ENCODE measurements around the gene PLCG2.
"Not testable (repeated sequence)": the region's sequence is repeated elsewhere in the genome, so short reads cannot be mapped to it uniquely, and the experiment has no call there.

PLCG2 gene

DNA sequence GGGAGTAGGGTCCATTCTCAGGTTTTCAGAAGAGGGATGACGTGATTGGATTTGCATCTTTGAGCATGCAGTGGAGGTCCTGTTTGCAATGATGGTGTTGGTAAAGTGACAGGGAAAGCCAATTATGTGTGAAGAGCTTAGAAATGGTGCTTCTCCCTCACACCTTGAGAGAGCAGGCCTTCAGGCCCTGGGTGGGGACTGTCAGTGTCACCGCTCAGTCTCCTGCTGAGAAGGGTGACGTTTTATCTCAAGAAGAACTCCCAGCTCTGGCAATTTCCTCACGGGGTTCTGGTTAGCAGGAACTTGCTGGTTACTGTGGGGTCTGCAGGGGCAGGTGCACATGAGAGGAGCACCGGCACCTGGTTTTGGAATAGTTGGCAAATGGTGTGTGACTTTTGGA, 11.2 kb downstream of the PLCG2 start:
- no peak for DNase-seq (ENCODE audit: low spot score)

DNA sequence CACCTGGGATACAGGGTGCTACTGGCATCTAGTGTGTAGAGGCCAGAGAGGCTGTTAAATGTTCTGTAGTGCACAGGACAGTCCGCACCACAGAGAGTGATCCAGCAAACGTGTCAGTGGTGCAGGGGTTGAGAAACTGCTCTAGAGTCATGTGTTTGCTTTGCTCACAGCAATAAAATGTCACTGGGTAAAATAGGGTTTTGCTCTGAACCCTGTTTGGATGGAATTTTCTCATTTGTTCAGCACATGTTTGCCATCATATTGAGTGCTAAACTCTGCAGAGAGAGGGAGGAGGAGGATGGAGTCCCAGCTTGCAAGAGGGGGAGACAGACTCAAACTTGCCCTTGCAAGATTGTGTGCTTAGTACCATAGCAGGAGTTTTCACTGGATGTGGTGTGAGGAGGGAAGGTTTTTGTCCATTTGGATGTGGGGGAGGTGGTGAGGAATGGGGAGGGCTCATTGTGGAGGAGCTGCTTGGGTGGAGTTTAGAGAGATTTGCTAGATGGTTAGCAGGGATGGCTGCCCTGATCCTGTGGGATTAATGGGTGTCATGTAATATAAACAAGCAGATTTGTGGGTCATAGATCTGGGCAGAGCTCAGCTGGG, 11.8 kb downstream of the PLCG2 start:
- DNase-seq (ENCODE audit: low spot score) = no peak

DNA sequence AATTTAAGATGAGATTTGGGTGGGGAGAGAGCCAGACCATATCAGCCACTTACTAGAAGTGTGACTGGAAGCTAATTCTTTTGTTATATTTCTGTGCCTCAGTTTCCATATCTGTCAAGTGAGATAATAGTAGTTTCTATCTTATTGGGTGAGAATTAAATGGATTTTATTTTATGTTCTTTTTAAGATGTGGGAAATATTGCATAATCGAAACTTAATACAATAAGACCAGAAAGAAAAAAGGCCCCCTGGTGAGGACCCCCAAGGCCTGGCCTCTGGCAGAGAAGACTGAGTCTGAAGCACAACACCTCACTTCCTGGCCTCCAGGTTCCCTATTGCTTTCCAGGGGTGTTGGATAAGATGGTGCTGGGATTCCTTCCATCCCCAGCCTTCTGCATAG, 13.7 kb downstream of the PLCG2 start:
- no peak for DNase-seq (ENCODE audit: low spot score)

DNA sequence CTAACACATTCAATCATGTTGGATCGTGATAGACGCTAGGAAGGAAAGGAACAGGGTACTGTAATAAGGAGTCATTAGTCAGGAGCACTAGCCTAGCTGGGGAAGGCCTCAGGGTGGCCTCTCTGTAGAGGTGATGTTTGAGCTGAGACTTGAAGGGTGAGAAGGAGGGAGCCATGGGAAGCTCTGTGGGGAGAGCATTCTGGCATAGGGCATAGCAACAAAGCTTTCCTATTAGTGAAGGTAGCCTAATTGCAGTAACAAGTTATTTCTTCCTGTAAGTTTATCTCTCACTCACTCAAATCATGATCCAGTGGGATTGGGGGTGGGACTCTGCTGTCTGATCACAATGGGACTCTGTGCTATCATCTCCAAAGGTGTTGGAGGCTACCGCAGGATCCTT, 16.1 kb downstream of the PLCG2 start:
- no peak for DNase-seq (ENCODE audit: low spot score)

DNA sequence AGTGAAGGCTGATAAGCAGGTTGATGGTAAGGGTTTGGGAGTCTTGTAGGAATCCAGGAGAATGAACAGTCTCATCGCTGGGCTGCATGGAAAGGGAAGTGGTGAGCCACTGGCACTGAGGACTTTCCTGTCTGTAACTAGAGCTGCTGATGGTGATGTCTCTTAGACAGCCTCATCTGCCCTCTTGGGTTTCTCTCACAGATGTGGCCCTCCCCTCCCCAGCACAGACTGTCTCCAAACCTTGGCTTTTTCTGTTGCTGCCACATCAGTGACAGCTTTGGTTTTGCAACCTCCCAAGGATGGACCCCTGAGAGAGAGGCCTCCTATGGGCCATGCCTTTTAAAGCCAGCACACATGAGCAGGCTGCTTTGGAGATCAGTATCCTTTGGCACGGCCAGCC, 16.9 kb downstream of the PLCG2 start:
- peak; percentile 29 for DNase-seq (ENCODE audit: low spot score)

DNA sequence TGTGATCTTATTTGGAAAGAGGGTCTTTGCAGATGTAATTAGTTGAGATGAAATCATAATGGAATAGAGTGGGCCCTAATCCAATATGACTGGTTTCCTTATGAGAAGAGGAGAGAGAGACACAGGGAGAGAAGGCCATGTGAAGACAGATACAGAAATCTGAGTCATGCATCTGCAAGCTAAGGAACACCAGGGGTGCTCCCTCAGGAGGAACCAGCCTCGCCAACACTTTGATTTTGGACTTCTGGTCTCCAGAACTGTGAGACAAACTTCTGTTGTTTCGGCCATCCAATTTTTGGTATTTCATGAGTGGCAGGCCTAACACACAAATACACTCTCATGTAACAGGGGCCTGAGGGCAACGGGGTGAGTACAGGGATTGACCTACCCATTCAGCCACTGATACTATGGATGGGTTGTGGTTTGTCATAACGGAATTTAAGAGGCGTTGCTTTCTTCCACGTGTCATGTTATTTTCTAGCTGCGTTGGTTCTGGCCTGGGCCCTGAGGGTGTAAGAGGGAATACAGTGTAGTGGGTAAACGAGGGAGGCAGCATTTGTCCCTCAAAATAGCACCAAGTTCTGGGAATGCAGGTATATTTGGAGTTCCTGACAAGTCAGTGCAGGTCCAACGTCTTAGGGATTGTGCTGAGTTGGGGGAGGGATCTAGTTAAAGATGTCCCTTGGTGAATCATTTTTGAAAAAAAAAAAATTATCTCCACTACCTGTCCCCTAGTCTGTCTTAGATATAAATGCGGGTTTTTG, 17.7 kb downstream of the PLCG2 start:
- no peak for DNase-seq (ENCODE audit: low spot score)

DNA sequence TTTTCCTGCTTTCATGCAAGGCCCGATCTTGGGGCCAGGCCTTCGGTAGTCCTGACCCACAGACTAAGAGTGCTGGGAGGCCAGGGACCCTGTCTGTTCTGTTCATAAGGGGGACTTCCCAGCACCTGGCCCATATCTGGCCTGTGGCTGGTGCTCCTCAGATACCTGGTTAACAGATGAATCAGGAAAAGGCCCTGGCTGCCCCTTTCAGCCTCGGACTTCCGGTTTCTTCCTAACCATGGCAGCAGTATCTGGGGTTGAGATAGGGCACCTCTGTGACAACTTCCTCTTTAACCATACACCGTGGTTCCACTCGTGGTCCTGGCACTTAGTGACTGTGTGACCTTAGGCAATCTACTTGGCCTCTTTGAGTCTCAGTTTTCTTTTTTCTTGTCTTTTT, 18.4 kb downstream of the PLCG2 start:
- DNase-seq (ENCODE audit: low spot score) = no peak

DNA sequence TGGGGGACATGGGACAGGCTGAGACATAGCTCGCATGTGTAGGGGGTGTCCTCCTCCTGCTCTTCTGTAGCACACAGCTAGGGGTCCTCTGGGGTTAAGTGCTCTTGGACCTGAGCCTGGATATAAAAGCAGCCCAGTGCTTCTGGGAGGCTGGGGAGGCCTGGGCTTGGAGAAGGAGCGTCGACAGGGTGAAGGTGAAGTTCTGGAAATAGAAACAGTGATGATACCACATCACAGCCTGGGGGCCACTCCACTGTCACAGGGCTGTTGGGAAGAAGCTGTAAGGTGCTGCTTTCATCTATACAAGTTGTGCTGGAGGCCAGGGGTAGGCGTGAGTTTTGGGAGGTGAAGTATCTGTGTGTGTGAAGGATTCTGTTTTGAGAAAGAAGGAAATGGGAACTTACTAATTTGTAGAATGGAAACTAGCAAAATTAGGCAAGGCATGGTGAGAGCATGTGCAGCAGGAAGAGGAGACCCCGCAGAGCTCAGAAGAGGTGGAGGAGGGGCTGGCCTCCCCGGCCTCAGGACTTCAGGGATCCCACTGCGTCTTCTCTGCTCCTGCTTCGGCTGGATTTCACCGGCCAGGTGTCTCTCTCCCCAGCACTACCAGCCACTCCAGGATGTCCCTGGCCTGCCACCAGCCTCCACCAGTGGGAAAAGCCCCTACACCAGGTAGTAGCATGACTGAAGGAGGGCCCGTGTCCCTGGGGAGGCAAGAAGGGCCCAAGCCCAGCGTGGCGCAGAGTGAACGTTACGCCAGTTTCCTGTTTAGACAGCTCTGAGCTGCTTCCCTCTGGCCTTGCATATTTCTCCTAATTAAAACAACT, 19.4 kb downstream of the PLCG2 start:
- DNase-seq (ENCODE audit: low spot score) = no peak

DNA sequence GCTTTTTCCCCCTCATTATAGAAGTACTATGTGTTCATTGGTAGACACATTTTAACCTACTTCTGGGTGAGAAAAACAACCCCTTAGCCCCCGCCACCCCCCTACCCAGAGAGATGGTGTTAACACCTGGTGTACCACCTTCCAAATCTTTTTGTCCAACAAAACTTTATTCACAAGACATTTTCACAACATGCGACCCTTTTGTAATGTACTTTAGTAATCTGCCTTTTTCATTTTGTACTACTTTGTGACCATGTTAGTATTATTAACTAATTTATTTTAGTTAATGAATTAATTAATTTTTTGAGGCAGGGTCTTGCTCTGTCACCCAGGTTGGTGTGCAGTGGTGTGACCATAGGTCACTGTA, 20.0 kb downstream of the PLCG2 start:
- DNase-seq (ENCODE audit: low spot score) = no peak

DNA sequence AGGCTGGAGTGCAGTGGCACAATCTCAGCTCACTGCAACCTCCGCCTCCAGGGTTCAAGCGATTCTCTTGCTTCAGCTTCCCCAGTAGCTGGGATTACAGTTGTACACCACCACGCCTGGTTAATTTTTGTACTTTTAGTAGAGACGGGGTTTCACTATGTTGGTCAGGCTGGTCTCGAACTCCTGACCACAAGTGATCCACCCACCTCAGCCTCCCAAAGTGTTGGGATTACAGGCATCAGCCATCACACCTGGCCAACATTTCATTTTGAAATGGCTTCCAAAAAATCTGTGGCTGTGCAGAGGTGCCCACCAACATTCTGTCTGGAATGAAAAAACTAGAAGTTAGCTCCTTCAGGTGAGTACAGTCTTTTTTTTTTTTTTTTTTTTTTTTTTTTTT, 22.6 kb downstream of the PLCG2 start:
- DNase-seq (ENCODE audit: low spot score) = not testable (repeated sequence)

DNA sequence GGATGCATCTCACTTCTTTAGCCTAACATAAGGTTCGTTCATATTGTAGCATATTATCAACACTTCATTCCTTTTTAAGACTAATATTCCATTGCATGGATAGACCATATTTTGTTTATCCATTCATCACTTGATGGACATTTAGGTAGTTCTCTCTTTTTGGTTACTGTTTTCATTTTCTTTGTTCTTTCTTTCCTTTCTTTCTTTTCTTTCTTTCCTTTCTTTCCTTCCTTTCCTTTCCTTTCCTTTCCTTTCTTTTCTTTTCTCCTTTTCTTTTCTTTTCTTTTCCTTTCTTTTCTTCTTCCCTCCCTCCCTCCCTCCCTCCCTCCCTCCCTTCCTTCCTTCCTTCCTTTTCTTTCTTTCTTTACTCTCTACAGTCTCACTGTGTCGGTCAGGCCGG, 24.2 kb downstream of the PLCG2 start:
- no peak for DNase-seq (ENCODE audit: low spot score)

DNA sequence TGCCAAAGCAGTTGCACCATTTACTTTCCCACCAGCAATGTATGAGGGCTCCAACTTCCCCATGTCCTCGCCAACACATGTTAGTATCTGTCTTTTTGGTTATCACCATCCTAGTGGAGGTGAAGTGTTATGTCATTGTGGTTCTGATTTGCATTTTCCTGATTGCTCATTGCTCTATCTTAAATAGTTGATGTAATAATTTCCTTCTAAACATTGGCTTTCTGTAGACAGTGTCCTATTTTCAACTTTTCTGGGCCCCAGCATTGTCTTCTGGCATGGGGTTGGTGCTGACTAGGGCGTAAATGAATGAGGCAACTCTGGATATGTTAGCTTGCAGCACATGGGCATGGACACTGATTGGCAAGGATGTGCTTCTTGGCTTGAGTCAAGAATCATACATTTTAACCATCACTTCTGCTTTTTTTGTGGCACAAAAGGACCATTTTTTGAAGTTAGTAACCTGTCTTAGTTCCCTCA, 25.1 kb downstream of the PLCG2 start:
- no peak for DNase-seq (ENCODE audit: low spot score)

DNA sequence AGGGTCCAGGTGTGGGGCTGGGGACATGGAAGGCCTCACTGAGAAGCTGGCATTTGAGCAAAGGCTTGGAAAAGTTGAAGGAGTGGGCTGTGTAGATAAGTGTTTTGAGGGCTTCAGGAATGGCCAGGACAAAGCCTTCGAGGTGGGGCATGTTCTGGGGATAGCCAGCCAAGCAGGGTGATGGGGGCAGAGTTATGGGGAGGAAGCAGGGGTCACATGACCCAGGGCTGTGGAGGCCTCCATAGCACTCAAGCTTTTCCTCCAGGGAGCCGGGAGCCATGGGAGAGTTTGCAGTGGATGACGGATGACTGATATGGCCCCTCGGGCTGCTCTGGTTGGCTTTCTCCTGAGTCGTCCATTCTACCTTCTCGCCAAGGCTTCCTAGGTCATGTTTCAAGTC, 27.6 kb downstream of the PLCG2 start:
- DNase-seq (ENCODE audit: low spot score) = no peak

DNA sequence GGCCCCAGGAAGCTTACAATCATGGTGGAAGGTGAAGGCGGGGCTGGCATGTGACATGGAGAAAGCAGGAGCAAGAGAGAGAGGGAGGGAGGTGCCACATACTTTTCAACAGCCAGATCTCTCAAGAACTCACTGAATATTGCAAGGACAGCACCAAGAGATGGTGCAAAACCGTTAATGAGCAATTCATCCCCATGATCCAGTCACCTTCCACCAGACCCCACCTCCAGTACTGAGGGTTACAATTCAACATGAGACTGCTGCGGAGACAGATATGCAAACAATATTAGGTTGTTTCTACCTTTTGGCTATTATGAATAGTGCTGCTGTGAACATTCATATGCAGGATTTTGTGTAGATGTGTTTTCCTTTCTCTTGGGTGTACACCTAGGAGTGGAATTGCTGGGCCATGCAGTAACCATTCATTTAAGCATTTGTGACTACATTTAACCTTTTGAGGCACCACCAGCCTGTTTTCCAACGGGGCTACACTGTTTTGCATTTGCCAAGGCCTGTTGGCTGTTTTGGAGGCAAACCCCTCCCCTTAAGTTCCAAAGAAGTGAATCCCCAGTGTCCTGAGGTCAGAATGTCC, 28.8 kb downstream of the PLCG2 start:
- no peak for DNase-seq (ENCODE audit: low spot score)

DNA sequence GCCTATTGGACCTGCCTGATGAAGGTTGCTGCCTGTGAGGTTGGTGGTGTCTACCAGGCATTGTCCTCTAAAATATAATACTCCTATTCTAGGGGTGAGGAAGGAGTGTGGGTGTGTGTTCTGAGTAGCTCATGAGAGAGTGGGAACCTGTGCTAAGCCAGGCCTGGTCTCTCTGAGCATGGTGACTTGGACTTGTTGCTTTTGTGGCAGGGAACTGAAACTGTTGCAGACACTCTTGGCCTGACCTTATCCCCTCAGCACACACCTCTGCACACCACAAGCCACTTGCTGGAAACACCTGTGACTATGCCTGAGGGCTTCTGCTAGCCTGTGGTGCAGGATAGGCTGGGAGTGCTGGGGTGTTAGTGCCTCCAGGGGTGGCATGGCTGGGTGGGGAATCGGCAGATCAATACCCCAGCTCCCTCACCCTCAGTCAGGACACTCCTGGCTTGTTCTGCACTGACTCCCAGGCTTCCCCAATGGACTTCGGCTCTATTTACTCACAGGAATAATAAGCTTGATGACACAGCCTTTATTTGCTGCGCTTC, 29.9 kb downstream of the PLCG2 start:
- no peak for DNase-seq (ENCODE audit: low spot score)

DNA sequence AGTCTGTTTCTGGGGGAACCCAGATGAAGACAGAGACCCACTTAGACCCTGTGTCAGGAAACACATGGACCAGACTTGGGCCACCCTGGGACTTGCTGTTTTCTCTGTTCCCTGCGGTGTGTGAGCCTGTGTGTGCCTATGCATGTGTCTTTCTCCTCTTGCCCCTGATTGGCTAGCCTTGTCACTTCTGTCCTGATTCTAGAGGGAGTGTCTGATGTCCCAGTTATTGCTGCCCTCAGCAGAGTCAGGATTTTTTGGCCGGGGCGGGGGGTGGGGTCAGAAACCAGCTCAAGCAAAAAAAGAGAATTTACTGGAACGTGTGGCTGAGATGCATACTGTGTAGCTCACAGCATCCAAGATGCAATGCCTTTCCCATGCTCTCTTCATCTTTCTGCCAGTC, 30.5 kb downstream of the PLCG2 start:
- DNase-seq (ENCODE audit: low spot score) = no peak

DNA sequence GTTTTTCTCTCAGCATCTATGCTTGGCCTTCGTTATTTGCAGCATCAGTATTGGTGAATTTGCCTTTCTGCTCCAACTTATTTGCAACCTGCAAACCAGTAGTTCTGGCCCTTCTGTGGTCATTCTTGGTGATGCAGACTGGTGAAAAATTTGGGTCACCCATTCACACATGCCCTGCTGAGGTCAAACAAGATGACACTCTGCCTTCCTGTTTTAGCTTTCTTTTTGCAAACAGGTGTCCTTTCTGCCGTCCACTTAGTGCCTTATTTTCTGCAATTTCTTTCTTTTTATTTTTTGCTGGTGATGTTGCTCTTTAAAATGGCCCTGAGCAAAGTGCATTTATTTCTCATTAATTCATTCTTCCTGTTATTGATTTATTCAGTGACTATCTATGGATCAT, 31.3 kb downstream of the PLCG2 start:
- DNase-seq (ENCODE audit: low spot score) = no peak

DNA sequence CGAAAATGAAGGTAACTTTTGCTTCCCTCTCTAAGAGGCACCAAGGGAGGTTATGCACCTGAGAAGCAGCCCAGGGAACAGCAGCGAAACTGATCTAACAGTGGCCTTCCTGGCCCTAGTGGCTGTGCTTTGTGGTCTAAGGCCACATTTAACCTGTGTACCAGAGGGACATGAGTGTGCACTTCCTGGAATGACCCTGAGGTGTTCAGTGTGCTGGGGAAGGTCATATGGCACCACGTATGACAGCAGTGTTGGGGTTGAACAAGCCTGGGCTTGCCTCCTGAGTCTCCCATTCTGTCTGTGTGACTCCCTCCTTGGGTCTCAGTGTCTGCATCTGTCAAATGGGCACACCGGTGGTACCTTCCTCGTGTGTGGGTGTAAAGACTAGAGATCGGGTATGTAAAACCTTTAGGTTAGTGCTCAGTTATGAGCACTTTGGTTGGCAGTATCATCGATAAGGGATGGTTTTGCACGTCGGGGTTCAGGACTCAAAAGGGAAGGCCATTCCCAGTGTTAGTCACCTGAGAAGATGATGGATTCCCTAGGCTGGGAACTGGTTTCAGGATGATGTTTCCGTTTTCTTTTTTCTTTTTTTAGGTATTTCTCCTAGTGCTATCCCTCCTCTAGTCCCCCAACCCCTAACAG, 31.9 kb downstream of the PLCG2 start:
- no peak for DNase-seq (ENCODE audit: low spot score)

DNA sequence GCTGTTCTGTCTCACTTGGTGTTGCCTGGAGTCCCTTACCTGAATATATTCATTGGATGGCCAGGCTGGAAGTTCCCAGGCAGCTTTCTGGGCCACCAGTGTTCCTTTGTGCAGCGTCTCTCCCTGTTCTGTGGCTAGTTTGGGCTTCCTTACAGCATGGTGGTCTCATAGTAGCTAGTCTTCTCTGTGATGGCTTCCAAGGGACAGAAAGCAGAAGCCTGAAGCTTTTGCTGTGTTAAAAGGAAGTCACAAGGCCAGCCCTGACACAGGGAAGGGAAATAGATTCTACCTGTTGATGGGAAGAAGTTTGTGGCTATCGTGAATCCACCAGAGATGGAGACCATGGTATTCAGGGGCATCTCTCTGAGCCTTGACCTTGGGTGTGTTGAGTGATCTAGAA, 34.6 kb downstream of the PLCG2 start:
- no peak for DNase-seq (ENCODE audit: low spot score)

DNA sequence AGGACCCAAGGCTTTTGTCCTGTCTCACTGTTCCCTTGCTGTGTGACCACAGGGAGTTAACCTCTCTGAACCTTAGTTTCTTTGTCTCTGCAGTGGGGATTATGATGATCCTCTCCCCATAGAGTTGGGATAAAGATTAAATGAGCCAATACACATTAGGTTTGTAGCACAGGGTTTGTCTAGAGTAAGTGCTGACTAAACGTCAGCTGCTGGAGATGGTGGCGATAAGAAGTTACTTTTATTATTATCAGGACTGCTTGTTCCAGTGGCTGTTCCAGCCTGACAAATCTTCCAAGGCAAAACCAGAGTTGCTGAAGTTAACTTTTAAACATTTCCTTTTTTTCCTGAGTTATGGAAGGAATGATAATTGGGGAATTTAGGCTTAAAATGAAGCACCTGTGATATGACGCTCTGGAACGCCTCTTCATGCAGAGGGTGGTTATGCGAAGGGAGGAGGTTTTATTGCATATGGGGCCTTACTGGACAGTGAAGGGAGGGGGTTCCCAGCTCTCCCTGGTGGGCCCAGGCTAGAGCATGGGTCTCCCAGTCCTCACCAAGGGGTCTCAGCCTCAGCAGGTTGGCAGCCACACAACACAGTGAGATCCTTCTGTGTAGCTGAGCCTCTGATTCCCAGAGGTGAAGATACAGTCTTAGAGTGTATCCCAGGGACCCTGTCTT, 35.8 kb downstream of the PLCG2 start:
- no peak for DNase-seq (ENCODE audit: low spot score)

DNA sequence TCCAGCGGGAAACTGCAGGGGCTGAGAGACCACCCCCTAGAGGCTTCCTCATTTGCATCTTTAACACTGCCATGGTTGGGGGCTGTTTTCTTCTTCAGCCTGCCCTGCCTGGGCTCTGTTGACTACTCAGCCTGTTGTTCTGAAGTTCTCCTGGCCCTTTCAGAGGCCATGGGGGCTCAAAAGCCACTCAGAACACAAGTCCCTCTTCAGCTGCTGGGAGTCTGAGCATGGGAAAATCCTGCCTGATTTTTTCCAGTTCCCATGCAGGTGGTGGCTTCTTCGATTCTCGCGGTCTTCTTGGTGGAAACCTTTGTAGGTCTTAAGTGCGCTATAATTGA, 36.3 kb downstream of the PLCG2 start:
- no peak for DNase-seq (ENCODE audit: low spot score)
